Liver (tissue), 9 donors: ENCODE measurements around the gene SHMT2. TPM values are rescaled to one million over a fixed set of nuclear protein-coding genes. Genes with fewer than 3 reads are reported as not detected.

Source experiments
- DNase-seq: peaks from one replicate; pipeline ENCODE4 v3.0.0-alpha.2; 2017; ENCODE audit warnings: low spot score
- H3K27ac ChIP-seq, 2 donors: one replicate each; pipeline ENCODE4 v1.7.0; 2013; ENCODE audit warnings: inconsistent platforms in 2 of 2, low read length in 2 of 2, control low read depth in 1 of 2, low read depth in 1 of 2, mild to moderate bottlenecking in 1 of 2
- H3K27me3 ChIP-seq, 4 donors: one replicate each; pipeline versions ENCODE4 v1.6.1 to v1.7.0; 2013; ENCODE audit warnings: low read length in 3 of 4, inconsistent platforms in 1 of 4, mild to moderate bottlenecking in 1 of 4, moderate library complexity in 1 of 4; ENCODE audit not compliant: control insufficient read depth in 4 of 4, insufficient read depth in 4 of 4
- H3K36me3 ChIP-seq, 4 donors: one replicate each; pipeline versions ENCODE4 v1.6.1 to v1.7.0; 2013; ENCODE audit warnings: low read length in 3 of 4, mild to moderate bottlenecking in 3 of 4, low read depth in 1 of 4, moderate library complexity in 1 of 4; ENCODE audit not compliant: control insufficient read depth in 4 of 4, insufficient read depth in 3 of 4
- H3K4me1 ChIP-seq, 4 donors: one replicate each; pipeline versions ENCODE4 v1.6.1 to v1.7.0; 2013; ENCODE audit warnings: low read length in 3 of 4, mild to moderate bottlenecking in 3 of 4, moderate library complexity in 1 of 4; ENCODE audit not compliant: control insufficient read depth in 4 of 4, insufficient read depth in 4 of 4
- H3K4me3 ChIP-seq, 3 donors: one replicate each; pipeline versions ENCODE4 v1.6.1 to v1.7.0; 2013; ENCODE audit warnings: low read length in 3 of 3, control low read depth in 1 of 3, low read depth in 1 of 3, mild to moderate bottlenecking in 1 of 3
- H3K9ac ChIP-seq, 2 donors: one replicate each; pipeline ENCODE4 v1.7.0; 2013; ENCODE audit warnings: low read length in 2 of 2, mild to moderate bottlenecking in 2 of 2, moderate library complexity in 2 of 2, control low read depth in 1 of 2, low read depth in 1 of 2
- H3K9me3 ChIP-seq, 4 donors: one replicate each; pipeline versions ENCODE4 v1.6.1 to v1.7.0; 2013; ENCODE audit warnings: low read length in 3 of 4; ENCODE audit not compliant: control insufficient read depth in 4 of 4
- ATF3 ChIP-seq: IDR thresholded peaks from 2 replicates; pipeline ENCODE4 v1.6.1; 2016; ENCODE audit warnings: antibody characterized with exemption
- CTCF ChIP-seq: fragments of 150-350 bp; IDR thresholded peaks from 2 replicates; pipeline ENCODE4 v1.5.1; 2017; ENCODE audit warnings: improper control_type of control experiment, low read depth, low read length; ENCODE audit not compliant: missing input control
- EGR1 ChIP-seq, 2 donors: IDR thresholded peaks; 2 replicates each; pipeline ENCODE4 v1.6.1; 2016 to 2018; ENCODE audit warnings: antibody characterized with exemption in 2 of 2, low read depth in 2 of 2
- FOXA1 ChIP-seq: IDR thresholded peaks from 2 replicates; pipeline ENCODE4 v1.6.1; 2016; ENCODE audit warnings: antibody characterized with exemption
- FOXA2 ChIP-seq: IDR thresholded peaks from 2 replicates; pipeline ENCODE4 v1.6.1; 2016; ENCODE audit warnings: antibody characterized with exemption
- GABPA ChIP-seq, 2 donors: IDR thresholded peaks in 1 of 2; conservative IDR thresholded peaks in 1 of 2; 2 replicates each; pipeline ENCODE4 v1.6.1; 2016; ENCODE audit warnings: antibody characterized with exemption in 2 of 2, mild to moderate bottlenecking in 1 of 2, moderate library complexity in 1 of 2
- HNF4A ChIP-seq, 2 donors: conservative IDR thresholded peaks; 2 replicates each; pipeline ENCODE4 v1.6.1; 2016; ENCODE audit warnings: antibody characterized with exemption in 2 of 2, mild to moderate bottlenecking in 2 of 2
- HNF4G ChIP-seq: IDR thresholded peaks from 2 replicates; pipeline ENCODE4 v1.6.1; 2016; ENCODE audit warnings: antibody characterized with exemption
- JUND ChIP-seq, 2 donors: IDR thresholded peaks; 2 replicates each; pipeline ENCODE4 v1.6.1; 2016; ENCODE audit warnings: antibody characterized with exemption in 2 of 2
- MAX ChIP-seq: IDR thresholded peaks from 2 replicates; pipeline ENCODE4 v1.6.1; 2016; ENCODE audit warnings: antibody characterized with exemption
- NR2F2 ChIP-seq: IDR thresholded peaks from 2 replicates; pipeline ENCODE4 v1.6.1; 2016; ENCODE audit warnings: antibody characterized with exemption
- RAD21 ChIP-seq, 2 donors: IDR thresholded peaks; 2 replicates each; pipeline ENCODE4 v1.6.1; 2016; ENCODE audit warnings: antibody characterized with exemption in 2 of 2, mild to moderate bottlenecking in 2 of 2
- REST ChIP-seq: IDR thresholded peaks from 2 replicates; pipeline ENCODE4 v1.6.1; 2016; ENCODE audit warnings: antibody characterized with exemption, mild to moderate bottlenecking
- RXRA ChIP-seq, 2 donors: IDR thresholded peaks; 2 replicates each; pipeline ENCODE4 v1.6.1; 2017 to 2018; ENCODE audit warnings: antibody characterized with exemption in 2 of 2, mild to moderate bottlenecking in 1 of 2
- SP1 ChIP-seq: IDR thresholded peaks from 2 replicates; pipeline ENCODE4 v1.6.1; 2018; ENCODE audit warnings: antibody characterized with exemption, mild to moderate bottlenecking
- TAF1 ChIP-seq: conservative IDR thresholded peaks from 2 replicates; pipeline ENCODE4 v1.6.1; 2016; ENCODE audit warnings: antibody characterized with exemption, mild to moderate bottlenecking
- YY1 ChIP-seq: IDR thresholded peaks from 2 replicates; pipeline ENCODE4 v1.6.1; 2016; ENCODE audit warnings: antibody characterized with exemption, mild to moderate bottlenecking
- ZBTB33 ChIP-seq: IDR thresholded peaks from 2 replicates; pipeline ENCODE4 v1.6.1; 2016; ENCODE audit warnings: antibody characterized with exemption
- WGBS: extraction: QIAGEN DNeasy Blood & Tissue Kit; methylation state at CpG from one replicate; pipeline ENCODE4 v1.1.7; 2013; 5-methylcytosine and 5-hydroxymethylcytosine counted together
- polyA plus RNA-seq, 2 donors: library from polyadenylated mRNA; stranded (reverse) in 1 of 2; unstranded in 1 of 2; fragments of 200-250 nt in 1 of 2; fragments of >200 nt in 1 of 2; fragmentation: Nextera tagmentation in 1 of 2; extraction: Ambion mirVana in 1 of 2; gene quantifications; one replicate each; pipeline versions ENCODE4 v1.2.1 to v1.2.3, GENCODE V29; 2013 to 2015
- total RNA-seq, 2 donors: library from RNA; depleted of rRNA; stranded (reverse); fragments of >200 nt; gene quantifications; one replicate each; pipeline ENCODE4 v1.2.3, GENCODE V29; 2014
- donor health status: healthy.
- donor health status: healthy.
- donor health status: healthy.
- donor health status: healthy.
- donor health status: healthy.

The SHMT2 gene
- total RNA-seq (100 to 1,000 TPM in 1 of 2 donors, 10 to 100 TPM in 1; 66.7 to 236 TPM), polyA plus RNA-seq (100 to 1,000 TPM; 121 to 276 TPM)

GRCh38 chr12:57229634-57230380 lies at the start of gene SHMT2:
TSS of gene SHMT2 (plus strand) at chr12:57229711. CDS start at chr12:57229779, 68 bp downstream.
- peaks cover 17 to 61% (median 45%) of the 10 kb centered on the region in 4 donors for H3K4me1 ChIP-seq
- TF ChIP-seq YY1 (peak; percentile 77), GABPA (IDR thresholded peaks at IDR 0.05 in 1 of 2, conservative IDR thresholded peaks at IDR 0.05 in 1 of 2) (peak in 1 of 2 donors; percentile 32), EGR1 (IDR thresholded peaks at IDR 0.05; ENCODE audit: low read depth in 2 of 2) (no peak), NR2F2 (no peak), RAD21 (IDR thresholded peaks at IDR 0.05) (peak in 1 of 2 donors; percentile 25), TAF1 (no peak), RXRA (IDR thresholded peaks at IDR 0.05) (peak; percentile 63 to 82), MAX (peak; percentile 78), ZBTB33 (peak; percentile 28), HNF4A (conservative IDR thresholded peaks at IDR 0.05) (peak in 1 of 2 donors; percentile 50), HNF4G (peak; percentile 29), JUND (IDR thresholded peaks at IDR 0.05) (peak in 1 of 2 donors; percentile 13), REST (peak; percentile 40), SP1 (peak; percentile 77), ATF3 (peak; percentile 96), CTCF (no peak), FOXA2 (peak; percentile 6), FOXA1 (no peak)
- whole genome bisulfite sequencing: under 1% methylated on average over 42 of the region's 42 CpGs

More at GRCh38 chr12:57229634-57230380, at the start of gene SHMT2:
- no peaks in the 10 kb centered on the region for H3K27me3 ChIP-seq
- DNase-seq: peak; percentile 89
- H3K36me3 ChIP-seq: peaks cover 12 to 20% (median 15%) of the 10 kb centered on the region in 4 donors
- peak within 1 kb of the TSS; percentile 76 to 95 for H3K9ac ChIP-seq
- no peaks in the 10 kb centered on the region for H3K9me3 ChIP-seq
- peak within 1 kb of the TSS; percentile 94 to 97 for H3K27ac ChIP-seq
- peak within 1 kb of the TSS; percentile 55 to 83 (median 68) for H3K4me3 ChIP-seq
